GM12865 (cell line): ENCODE measurements around the gene ZBTB7C.

Source experiments
- DNase-seq: peaks from one replicate; pipeline ENCODE4 v3.0.0; 2010; ENCODE audit warnings: low read depth
- H3K4me3 ChIP-seq: 2 replicates; pipeline ENCODE4 v1.5.1; 2011; ENCODE audit warnings: mild to moderate bottlenecking, low read depth, low read length, control low read depth
- CTCF ChIP-seq: IDR thresholded peaks from 2 replicates; pipeline ENCODE4 v1.5.1; 2011; ENCODE audit warnings: low read length, control low read depth, low read depth, inconsistent platforms; ENCODE audit not compliant: insufficient read depth; ENCODE audit errors: missing control alignments

The ZBTB7C gene

GRCh38 chr18:48042431-48042830 lies 366.8 kb downstream of the ZBTB7C start:
- no peak for TF ChIP-seq CTCF
- no peak overlapping the region for H3K4me3 ChIP-seq
- DNase-seq, result no peak

- H3K4me3 ChIP-seq, result no peak overlapping the region
- TF ChIP-seq CTCF, result no peak
- DNase-seq, result no peak
Observed at GRCh38 chr18:48040457-48041110, 368.6 kb downstream of the ZBTB7C start.

GRCh38 chr18:48039769-48040215 lies 369.4 kb downstream of the ZBTB7C start:
- no peak overlapping the region for H3K4me3 ChIP-seq
- TF ChIP-seq CTCF, result no peak
- no peak for DNase-seq

- H3K4me3 ChIP-seq, result no peak overlapping the region
- no peak for TF ChIP-seq CTCF
- DNase-seq, result no peak
Observed at GRCh38 chr18:48038636-48039035, 370.5 kb downstream of the ZBTB7C start.

GRCh38 chr18:48037481-48038271 lies 371.5 kb downstream of the ZBTB7C start:
- H3K4me3 ChIP-seq, result no peak overlapping the region
- TF ChIP-seq CTCF, result no peak
- no peak for DNase-seq

- DNase-seq, result no peak
- no peak overlapping the region for H3K4me3 ChIP-seq
- no peak for TF ChIP-seq CTCF
Observed at GRCh38 chr18:48036641-48037421, 372.4 kb downstream of the ZBTB7C start.
